ENCODE data around the gene ABHD14A.

Gene ABHD14A

DNA sequence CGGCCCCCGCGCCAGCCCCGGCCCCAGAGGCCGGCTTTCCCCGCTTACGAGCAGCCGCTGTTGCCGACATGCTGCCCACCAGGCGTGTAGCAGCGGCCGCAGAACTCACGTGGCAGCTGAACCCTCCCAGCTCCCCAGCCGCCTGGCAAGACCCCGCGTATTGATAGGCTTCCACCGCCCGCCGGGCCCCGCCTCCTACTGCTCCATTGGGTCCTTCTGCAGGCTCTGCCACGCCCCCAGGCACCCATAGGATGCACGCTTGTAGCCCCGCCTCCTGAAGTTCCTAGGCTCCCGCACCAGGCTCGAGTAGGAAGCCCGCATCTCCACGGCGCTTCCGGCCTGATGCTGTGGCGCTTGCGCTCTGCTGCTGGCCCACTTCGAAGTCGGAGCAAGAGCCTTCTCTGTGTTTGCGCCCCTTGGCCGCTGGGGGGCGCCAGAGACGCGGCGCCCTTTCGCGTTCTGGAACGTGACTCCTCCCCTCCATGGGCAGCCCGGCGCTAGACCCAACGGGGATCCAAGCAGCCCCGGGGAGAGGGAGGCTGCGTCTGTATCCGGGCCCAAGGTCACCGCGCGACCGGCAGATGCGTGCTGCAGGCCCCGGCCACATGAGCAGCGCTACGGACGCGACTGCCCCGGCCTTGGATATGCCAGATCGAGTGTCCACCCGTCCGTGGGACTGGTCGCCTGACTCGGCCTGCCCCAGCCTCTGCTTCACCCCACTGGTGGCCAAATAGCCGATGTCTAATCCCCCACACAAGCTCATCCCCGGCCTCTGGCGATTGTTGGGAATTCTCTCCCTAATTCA is 32.9 kb upstream of the ABHD14A start, which contains the start of the genes PARP3 and RRP9:
PARP3 (plus strand) TSS at position 566 of the 805 bp plus-strand sequence. CDS start 993 bp downstream, outside the sequence.
RRP9 (minus strand) TSS at position 107 of the 805 bp plus-strand sequence; CDS start at position 70, 37 bp downstream.
- peak; percentile 81 for DNase-seq

DNA sequence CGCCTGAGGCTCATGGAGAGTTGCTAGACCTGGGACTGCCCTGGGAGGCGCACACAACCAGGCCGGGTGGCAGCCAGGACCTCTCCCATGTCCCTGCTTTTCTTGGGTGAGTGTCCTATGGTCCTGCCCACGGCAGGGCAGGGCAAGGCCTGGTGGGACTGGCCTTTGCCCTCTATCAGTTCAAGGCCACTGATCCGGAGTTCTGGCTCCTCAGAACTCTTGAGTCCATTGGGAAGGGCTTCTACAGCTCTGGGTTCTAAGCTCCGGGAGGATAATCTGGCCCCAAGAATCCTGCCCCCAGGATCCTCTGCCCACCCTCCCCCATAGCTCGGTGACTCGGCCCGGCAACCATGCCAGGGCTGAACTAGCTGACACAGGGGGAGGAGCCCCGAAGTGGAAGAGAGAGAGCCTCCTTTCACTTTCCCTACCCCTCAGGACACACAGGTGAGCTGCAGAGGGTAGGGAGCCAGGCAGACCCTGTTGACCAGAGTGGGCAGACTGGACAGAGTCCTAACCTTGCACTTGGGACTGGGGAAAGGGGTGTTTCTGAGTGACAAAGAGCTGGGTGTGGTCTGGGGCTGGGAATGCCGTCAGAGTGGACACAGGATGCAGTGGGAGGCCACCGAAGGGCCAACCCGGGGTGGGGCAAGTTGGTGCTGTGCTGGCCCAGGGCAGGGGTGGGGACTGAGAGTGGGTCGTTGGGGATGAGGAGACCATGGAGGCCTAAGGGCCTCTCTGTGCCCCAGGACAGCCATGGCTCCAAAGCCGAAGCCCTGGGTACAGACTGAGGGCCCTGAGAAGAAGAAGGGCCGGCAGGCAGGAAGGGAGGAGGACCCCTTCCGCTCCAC is 32.0 kb upstream of the ABHD14A start:
- no peak for DNase-seq

DNA sequence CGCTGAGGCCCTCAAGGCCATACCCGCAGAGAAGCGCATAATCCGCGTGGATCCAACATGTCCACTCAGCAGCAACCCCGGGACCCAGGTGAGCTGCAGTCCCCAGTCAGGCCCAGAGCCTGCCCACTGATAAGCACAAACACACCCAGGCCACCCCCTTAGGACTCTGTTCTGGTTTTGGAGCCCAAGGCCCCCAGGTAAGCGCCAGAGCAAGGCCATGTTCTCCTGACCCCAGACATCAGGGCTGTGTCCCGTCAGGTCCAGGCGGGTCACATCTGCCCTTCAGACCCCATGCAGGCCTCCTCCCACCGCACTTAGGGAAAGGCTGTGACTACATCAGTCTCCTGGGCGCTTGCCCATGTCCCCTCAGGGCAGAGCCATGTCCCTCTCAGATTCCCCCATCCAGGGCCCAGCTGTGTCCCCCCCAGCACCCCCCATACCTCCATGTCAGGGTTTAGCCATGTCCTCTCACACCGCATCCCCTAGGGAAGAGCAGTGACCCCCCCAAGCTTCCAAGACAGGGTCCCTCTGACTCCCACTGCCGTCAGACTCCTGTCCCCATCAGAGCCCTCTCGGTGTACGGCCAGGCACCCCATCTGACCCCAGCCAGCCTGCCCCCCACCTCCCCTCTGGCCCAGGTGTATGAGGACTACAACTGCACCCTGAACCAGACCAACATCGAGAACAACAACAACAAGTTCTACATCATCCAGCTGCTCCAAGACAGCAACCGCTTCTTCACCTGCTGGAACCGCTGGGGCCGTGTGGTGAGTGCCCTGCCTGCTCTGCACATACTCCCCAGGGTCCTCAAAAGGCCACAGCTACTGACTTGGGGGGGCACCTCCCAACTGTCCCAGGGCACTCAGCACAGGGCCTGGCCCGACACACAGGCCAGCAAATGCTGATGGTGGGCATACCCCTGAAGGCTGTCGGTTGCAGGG is 31.1 kb upstream of the ABHD14A start:
- DNase-seq: no peak

GRCh38 chr3:51944451-51945021 is 30.3 kb upstream of the ABHD14A start:
- DNase-seq: no peak

GRCh38 chr3:51945031-51945840 is 29.6 kb upstream of the ABHD14A start:
- DNase-seq: no peak

DNA sequence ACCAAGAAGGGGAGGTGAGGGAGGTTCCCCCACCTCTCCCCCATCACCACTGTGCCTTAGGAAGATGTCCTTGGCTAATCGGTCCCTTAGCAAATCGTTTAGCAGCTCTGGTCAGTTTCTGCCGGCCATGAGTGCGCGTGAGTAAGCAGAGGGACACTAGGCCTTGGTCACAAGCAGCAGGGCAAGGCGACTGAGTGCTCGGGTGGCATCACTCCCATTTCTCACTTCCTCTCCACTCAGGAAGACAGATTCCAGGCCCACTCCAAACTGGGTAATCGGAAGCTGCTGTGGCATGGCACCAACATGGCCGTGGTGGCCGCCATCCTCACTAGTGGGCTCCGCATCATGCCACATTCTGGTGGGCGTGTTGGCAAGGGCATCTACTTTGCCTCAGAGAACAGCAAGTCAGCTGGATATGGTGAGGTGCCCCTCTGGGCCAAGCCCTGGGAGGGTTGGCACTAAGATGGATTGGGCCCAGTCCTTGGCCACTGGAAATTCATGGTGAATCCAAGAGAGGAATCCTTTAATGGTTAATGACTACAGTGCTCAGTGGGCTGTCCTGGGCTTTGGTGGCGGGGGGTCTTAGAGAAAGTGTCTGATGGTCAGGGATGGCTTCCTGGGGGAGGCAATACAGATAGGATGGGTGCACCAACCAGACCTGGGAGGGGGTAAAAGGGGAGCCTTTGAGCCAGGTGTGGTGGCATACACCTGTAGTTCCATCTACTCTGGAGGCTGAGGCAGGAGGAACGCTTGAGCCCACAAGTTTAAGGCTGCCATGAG is 28.7 kb upstream of the ABHD14A start:
- DNase-seq: no peak

DNA sequence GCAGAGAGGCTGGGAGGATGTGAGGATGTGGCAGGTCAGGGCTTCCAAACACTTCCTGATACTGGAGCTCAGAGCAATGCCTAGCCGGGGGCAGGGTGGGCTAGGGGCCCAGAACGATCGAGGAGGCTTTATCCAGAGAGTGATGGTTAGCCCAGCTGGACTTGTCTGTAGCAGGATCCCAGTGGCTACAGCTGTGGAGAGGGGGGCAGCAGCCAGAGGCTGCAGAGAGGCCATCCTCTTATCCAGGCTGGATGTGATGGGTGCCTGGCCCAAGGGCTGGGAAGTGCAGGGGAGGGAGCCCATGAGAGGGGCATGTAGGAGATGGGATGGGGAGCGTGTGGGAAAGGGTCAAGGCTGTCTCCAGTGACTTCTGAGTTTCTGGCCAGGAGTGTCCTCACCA is 28.1 kb upstream of the ABHD14A start:
- no peak for DNase-seq

GRCh38 chr3:51947215-51947900 is 27.5 kb upstream of the ABHD14A start:
- DNase-seq: no peak

DNA sequence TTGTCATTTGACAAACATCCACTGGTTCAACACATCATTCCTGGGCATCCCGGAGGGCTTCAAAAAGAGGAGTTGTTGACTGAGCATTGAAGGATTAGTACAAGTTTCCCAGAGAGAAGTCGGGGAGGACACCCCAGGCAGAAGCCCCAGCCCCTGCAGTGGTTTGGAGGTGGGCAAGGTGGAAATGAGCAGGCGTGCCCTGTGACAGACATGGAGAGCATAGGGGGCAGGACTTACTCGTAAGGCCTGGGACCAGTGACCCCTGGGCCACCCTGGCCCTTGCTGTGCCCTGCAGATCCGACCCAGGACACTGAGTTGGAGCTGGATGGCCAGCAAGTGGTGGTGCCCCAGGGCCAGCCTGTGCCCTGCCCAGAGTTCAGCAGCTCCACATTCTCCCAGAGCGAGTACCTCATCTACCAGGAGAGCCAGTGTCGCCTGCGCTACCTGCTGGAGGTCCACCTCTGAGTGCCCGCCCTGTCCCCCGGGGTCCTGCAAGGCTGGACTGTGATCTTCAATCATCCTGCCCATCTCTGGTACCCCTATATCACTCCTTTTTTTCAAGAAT is 26.8 kb upstream of the ABHD14A start:
- no peak for DNase-seq

DNA sequence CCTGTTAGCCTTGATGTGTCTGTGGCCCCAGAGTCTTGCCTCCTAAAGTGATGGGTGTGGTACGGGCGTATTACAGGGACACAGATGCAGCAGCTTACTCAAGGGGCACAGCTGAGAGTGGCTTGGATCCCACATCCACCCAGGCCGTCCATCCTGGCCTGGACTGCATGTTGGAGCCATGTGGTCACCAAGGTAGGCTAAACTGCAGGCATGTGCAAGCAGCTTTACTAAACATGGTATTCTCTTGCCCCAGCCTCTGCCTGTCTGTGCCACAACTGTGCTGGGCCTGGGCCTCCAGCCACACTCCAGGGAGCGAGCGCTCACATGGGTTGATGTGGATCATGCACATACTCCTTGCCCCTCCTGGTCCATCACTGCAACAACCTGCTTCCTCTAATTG is 25.7 kb upstream of the ABHD14A start:
- no peak for DNase-seq

DNA sequence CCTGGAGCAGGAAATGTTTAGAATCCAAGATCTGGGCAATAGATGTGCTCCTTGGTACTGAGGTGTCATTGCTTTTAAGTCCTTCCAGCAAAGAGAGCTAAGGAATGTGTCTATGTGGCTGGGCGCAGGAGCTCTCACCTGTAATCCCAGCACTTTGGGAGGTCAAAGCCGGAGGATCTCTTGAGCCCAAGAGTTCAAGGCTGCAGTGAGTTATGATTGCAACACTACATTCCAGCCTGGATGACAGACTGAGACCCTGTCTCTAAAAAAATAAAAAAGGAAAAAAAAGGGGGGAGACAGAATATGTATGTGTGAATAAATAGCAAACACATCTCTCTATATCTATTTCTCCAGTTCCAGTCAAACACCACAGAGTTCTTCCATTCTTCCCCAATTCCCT is 24.0 kb upstream of the ABHD14A start:
- no peak for DNase-seq

DNA sequence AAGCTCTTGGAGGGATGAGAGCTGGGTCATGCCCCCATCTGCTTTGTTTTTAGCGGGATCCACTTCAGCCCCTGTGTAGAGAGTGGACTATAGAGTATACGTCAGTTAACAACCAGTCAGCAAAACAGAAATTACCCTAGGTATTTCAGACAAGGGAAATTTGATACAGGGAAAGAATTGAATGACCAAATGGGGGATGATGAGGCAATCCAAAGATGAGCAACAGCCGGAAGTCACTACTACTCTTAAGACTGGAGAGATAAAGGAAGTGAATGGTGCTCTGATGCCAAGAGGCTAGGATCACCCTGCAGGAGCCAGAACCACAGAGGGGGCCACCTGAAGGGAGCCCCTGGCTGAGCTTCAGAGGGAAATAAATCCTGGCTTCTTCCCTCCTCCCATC is 21.4 kb upstream of the ABHD14A start:
- DNase-seq: no peak

- no peak for DNase-seq
These were observed 20.8 kb upstream of the ABHD14A start for GRCh38 chr3:51954105-51954504.

DNA sequence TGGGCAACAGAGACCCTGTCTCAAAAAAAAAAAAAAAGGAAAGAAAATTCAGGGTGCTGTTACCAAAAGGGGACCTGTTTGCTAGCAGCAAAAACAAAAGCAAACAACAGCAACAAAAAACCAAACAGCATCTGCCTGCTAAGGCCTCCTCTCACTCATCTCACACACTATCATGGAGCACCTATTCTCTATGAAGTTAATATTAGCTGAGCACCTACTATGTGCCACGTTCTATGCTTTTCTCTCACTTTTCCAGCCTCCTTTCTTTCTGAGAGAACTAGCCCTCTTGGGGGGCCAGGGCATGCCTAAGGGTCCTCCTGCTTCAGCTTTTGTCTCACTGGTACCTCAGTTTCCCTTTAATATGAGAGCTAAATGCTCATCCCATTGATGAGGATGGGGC is 20.2 kb upstream of the ABHD14A start:
- no peak for DNase-seq

DNA sequence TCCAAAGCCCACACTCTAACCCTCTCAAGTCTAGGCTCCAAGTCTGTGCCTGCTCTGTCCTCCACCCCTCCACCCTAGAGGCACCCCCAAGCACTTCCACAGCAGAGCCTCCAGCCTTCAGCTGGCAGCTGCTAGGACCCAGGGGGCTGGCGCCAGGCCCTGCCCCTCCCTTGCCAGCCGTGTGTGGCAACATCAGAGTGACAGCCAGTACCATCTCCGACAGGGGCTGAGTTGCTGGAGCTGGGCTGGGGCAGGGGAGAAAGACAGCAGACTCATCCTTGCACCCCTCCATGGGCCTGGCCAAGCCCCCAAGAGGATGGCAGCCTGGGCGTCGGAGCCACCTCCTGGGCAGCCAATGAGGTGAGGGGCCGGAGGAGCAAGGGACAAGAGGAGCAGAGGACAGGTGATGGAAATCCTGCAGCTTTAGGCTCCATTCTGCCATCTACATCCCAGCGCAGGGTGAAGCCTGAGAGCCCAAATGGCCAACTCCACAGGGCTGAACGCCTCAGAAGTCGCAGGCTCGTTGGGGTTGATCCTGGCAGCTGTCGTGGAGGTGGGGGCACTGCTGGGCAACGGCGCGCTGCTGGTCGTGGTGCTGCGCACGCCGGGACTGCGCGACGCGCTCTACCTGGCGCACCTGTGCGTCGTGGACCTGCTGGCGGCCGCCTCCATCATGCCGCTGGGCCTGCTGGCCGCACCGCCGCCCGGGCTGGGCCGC is 19.5 kb upstream of the ABHD14A start, which contains the start of gene GPR62:
GPR62 (plus strand) TSS at position 207 of the 718 bp plus-strand sequence; CDS start at position 479, 272 bp downstream.
- no peak for DNase-seq

GRCh38 chr3:51955893-51956770 is 18.7 kb upstream of the ABHD14A start:
- no peak for DNase-seq

DNA sequence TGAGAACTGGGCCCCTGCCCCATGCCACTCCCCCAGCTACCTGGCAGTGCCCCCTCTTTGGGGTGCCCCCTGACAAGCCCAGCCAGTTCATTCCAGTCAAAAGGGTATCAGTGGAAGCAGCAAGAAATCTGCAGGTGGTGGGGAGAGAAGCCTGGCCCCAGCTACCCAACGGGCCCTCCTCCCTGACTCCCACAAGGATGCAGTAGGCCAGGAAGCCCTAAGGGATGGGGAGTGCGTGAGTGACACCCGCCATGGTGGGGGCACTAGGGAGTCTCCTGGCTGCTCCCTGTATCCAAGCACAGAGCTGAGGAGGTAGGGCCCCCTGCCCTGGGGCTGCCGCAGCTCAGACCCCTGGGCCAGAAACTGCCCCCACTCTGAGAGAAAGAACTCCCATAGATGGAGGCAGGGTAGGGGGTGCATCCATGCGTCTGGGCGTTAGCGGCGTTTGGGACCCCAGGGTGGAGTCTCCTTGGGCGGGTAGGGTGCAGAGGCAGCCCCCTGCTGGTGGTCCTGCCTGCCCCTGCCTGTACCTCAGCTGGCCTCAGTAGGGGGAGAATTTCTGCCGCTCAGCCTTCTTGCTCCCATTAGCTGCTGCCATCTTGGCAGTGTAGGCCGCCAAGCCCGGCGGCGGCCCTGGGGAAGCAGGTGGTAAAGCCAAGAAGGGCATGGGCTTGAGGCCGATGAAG is 17.2 kb upstream of the ABHD14A start:
- DNase-seq: no peak

Data from cortex of kidney (tissue), 1 donor.